ENCODE results near the gene PAX2.

Gene PAX2

GRCh38 chr10:100799881-100800280, 54.5 kb downstream of the PAX2 start:
- no peak for DNase-seq

- no peak for DNase-seq
Measured at GRCh38 chr10:100800931-100801330, 55.5 kb downstream of the PAX2 start.

- no peak for DNase-seq
Measured at GRCh38 chr10:100802196-100802595, 56.8 kb downstream of the PAX2 start.

GRCh38 chr10:100802607-100803006, 57.2 kb downstream of the PAX2 start:
- no peak for DNase-seq

- DNase-seq, result no peak
Measured at GRCh38 chr10:100803492-100803891, 58.1 kb downstream of the PAX2 start.

- DNase-seq, result no peak
Measured at GRCh38 chr10:100803908-100804307, 58.5 kb downstream of the PAX2 start.

GRCh38 chr10:100805543-100806355, 60.4 kb downstream of the PAX2 start:
- no peak for DNase-seq

GRCh38 chr10:100806356-100806645, 60.9 kb downstream of the PAX2 start:
- no peak for DNase-seq

GRCh38 chr10:100807241-100807951, 62.0 kb downstream of the PAX2 start:
- DNase-seq, result no peak

GRCh38 chr10:100808876-100809275, 63.5 kb downstream of the PAX2 start:
- no peak for DNase-seq

GRCh38 chr10:100810091-100810834, 64.9 kb downstream of the PAX2 start:
- no peak for DNase-seq

GRCh38 chr10:100810835-100811116, 65.4 kb downstream of the PAX2 start:
- no peak for DNase-seq

- no peak for DNase-seq
Measured at GRCh38 chr10:100811261-100811660, 65.9 kb downstream of the PAX2 start.

GRCh38 chr10:100811752-100812750, 66.7 kb downstream of the PAX2 start:
- no peak for DNase-seq

GRCh38 chr10:100812978-100813377, 67.6 kb downstream of the PAX2 start:
- no peak for DNase-seq

- no peak for DNase-seq
Measured at GRCh38 chr10:100814751-100815474, 69.5 kb downstream of the PAX2 start.

- DNase-seq, result no peak
Measured at GRCh38 chr10:100816671-100817070, 71.3 kb downstream of the PAX2 start.

- DNase-seq, result no peak
Measured at GRCh38 chr10:100817268-100817839, 72.0 kb downstream of the PAX2 start.

- no peak for DNase-seq
Measured at GRCh38 chr10:100819424-100819823, 74.0 kb downstream of the PAX2 start.

- no peak for DNase-seq
Measured at GRCh38 chr10:100823194-100823593, 77.8 kb downstream of the PAX2 start.

- no peak for DNase-seq
Measured at GRCh38 chr10:100824886-100825285, 79.5 kb downstream of the PAX2 start.
